HepG2 (cell line): Measurements from ENCODE around the gene MADCAM1. TPM values are rescaled to one million over a fixed set of nuclear protein-coding genes. Genes with fewer than 3 reads are reported as not detected.

ENCODE experiments used
- ATAC-seq: fragments of 200-7000 bp; cut with Tn5 transposase; 3 replicates; pipeline ENCODE4 v1.9.1; 2020; ENCODE audit warnings: mild to moderate bottlenecking, moderate library complexity
- BruUV-seq: library from RNA; stranded (reverse); fragments of 400-500 nt; replicated peaks from 2 replicates; lab custom pipeline; 2021; lab: Mats Ljungman, UMichigan
- CTCF ChIA-PET: fragments of 300-600 bp; formaldehyde crosslinking; extraction: SDS; loops from one replicate; lab custom pipeline; 2021; ENCODE audit warnings: low total read pairs, inconsistent platforms, low intra/inter-chr PET ratio; lab: Yijun Ruan, JAX
- POLR2A ChIA-PET: fragments of 350-600 bp; sonication (Branson Sonifier 250); formaldehyde crosslinking; loops from one replicate; lab custom pipeline; 2020; ENCODE audit warnings: antibody characterized with exemption, inconsistent platforms; lab: Yijun Ruan, JAX
- DNase-seq: peaks from one replicate; pipeline ENCODE4 v3.0.0-alpha.2; 2015; ENCODE audit warnings: low spot score
- FAIRE-seq: peaks from 3 replicates; lab custom pipeline; 2011; peaks lifted over from hg19 to GRCh38; lab: Jason Lieb, UNC
- H2AFZ ChIP-seq: one replicate; pipeline ENCODE4 v1.6.1; 2011; ENCODE audit warnings: low read length, inconsistent platforms
- H3K27ac ChIP-seq: fragments of 300-600 bp; 3 replicates; pipeline ENCODE4 v1.8.0; 2011; ENCODE audit warnings: mixed run types, mild to moderate bottlenecking, mixed read lengths, low read length, inconsistent platforms; ENCODE audit not compliant: insufficient read depth; ENCODE audit errors: extremely low read length
- H3K27me3 ChIP-seq, 2 experiments: fragments of 200-600 bp in 1 of 2; 2 replicates in 1 of 2; 3 replicates in 1 of 2; pipeline versions ENCODE4 v1.6.0 to v1.8.0; 2011; ENCODE audit warnings: low read length in 2 of 2, mild to moderate bottlenecking in 2 of 2, moderate library complexity in 2 of 2, inconsistent platforms in 1 of 2; ENCODE audit not compliant: insufficient read depth in 2 of 2, control insufficient read depth in 1 of 2
- H3K36me3 ChIP-seq, 2 experiments: fragments of 200-600 bp in 1 of 2; replicated peaks in 1 of 2; 2 replicates in 1 of 2; 3 replicates in 1 of 2; pipeline versions ENCODE4 v1.5.1 to v1.8.0; 2011; ENCODE audit warnings: low read length in 2 of 2, inconsistent platforms in 1 of 2; ENCODE audit not compliant: insufficient read depth in 2 of 2, control insufficient read depth in 1 of 2
- H3K4me1 ChIP-seq: 2 replicates; pipeline ENCODE4 v1.5.1; 2012; ENCODE audit warnings: low read length, inconsistent platforms; ENCODE audit not compliant: insufficient read depth
- H3K4me2 ChIP-seq: 2 replicates; pipeline ENCODE4 v1.6.0; 2011; ENCODE audit warnings: low read depth, low read length, inconsistent platforms
- H3K4me3 ChIP-seq, 3 experiments: fragments of 200-600 bp in 1 of 3; sonication (generic), shearing (Covaris generic) in 1 of 3; replicated peaks in 1 of 3; 2 replicates each; pipeline ENCODE4 v1.5.1; 2011 to 2016; ENCODE audit warnings: low read length in 3 of 3, inconsistent platforms in 2 of 3, low read depth in 2 of 3, mild to moderate bottlenecking in 2 of 3, control low read depth in 1 of 3, mixed read lengths in 1 of 3; ENCODE audit not compliant: insufficient read depth in 1 of 3
- H3K79me2 ChIP-seq: one replicate; pipeline ENCODE4 v1.6.1; 2011; ENCODE audit warnings: low read length, inconsistent platforms; ENCODE audit not compliant: insufficient read depth
- H3K9ac ChIP-seq: 2 replicates; pipeline ENCODE4 v1.6.0; 2011; ENCODE audit warnings: mild to moderate bottlenecking, low read depth, low read length, inconsistent platforms; ENCODE audit not compliant: insufficient read depth
- H3K9me3 ChIP-seq: 2 replicates; pipeline ENCODE4 v1.5.1; 2012; ENCODE audit warnings: mild to moderate bottlenecking, low read length
- H4K20me1 ChIP-seq: 2 replicates; pipeline ENCODE4 v1.6.0; 2011; ENCODE audit warnings: inconsistent platforms, mild to moderate bottlenecking, low read length, moderate library complexity; ENCODE audit not compliant: insufficient read depth
- CBX5 ChIP-seq: sonication (generic); formaldehyde crosslinking; IDR thresholded peaks from 2 replicates; pipeline ENCODE4 v1.4.0; 2020; ENCODE audit warnings: missing genetic modification reagents, borderline replicate concordance
- GABPA ChIP-seq, 2 experiments: IDR thresholded peaks; 2 replicates each; pipeline ENCODE4 v1.6.1; 2011 to 2016; ENCODE audit warnings: low read depth in 2 of 2, low read length in 1 of 2, missing biosample characterization in 1 of 2, missing genetic modification characterization in 1 of 2
- HNRNPL ChIP-seq: fragments of 200-400 bp; formaldehyde crosslinking; IDR thresholded peaks from 2 replicates; pipeline ENCODE4 v1.6.1; 2017; ENCODE audit warnings: mild to moderate bottlenecking, low read depth, low read length
- IRX3 ChIP-seq: sonication (generic); formaldehyde crosslinking; IDR thresholded peaks from 2 replicates; pipeline ENCODE4 v1.8.1; 2023; ENCODE audit warnings: mild to moderate bottlenecking, low read depth, missing genetic modification reagents, borderline replicate concordance
- MBNL3 ChIP-seq: fragments of 250-450 bp; sonication (Bioruptor Pico); conservative IDR thresholded peaks from 2 replicates; pipeline ENCODE4 v1.8.0; 2022; ENCODE audit warnings: mild to moderate bottlenecking, inconsistent platforms
- RBFOX2 ChIP-seq: fragments of 200-400 bp; formaldehyde crosslinking; IDR thresholded peaks from 2 replicates; pipeline ENCODE4 v1.6.1; 2017; ENCODE audit warnings: low read depth, mild to moderate bottlenecking, low read length
- SIX4 ChIP-seq: sonication (generic); formaldehyde crosslinking; IDR thresholded peaks from 2 replicates; pipeline ENCODE4 v1.4.0; 2020; ENCODE audit warnings: missing genetic modification reagents
- TARDBP ChIP-seq: sonication (generic); formaldehyde crosslinking; IDR thresholded peaks from 2 replicates; pipeline ENCODE4 v1.8.0; 2022; ENCODE audit warnings: mild to moderate bottlenecking, missing genetic modification reagents
- ZNF558 ChIP-seq: sonication (generic); formaldehyde crosslinking; IDR thresholded peaks from 2 replicates; pipeline ENCODE4 v1.9.0; 2022; ENCODE audit warnings: mild to moderate bottlenecking, missing genetic modification reagents, borderline replicate concordance
- ZNF619 ChIP-seq: sonication (generic); formaldehyde crosslinking; IDR thresholded peaks from 2 replicates; pipeline ENCODE4 v1.4.0; 2020; ENCODE audit warnings: mild to moderate bottlenecking, missing genetic modification reagents
- ZNF737 ChIP-seq: sonication (generic); formaldehyde crosslinking; IDR thresholded peaks from 2 replicates; pipeline ENCODE4 v1.5.0; 2020; ENCODE audit warnings: missing genetic modification reagents, mild to moderate bottlenecking, borderline replicate concordance
- ZNF761 ChIP-seq: sonication (generic); formaldehyde crosslinking; conservative IDR thresholded peaks from 2 replicates; pipeline ENCODE4 v1.4.0; 2020; ENCODE audit warnings: mild to moderate bottlenecking, missing genetic modification reagents
- ZNF839 ChIP-seq: sonication (generic); formaldehyde crosslinking; IDR thresholded peaks from 2 replicates; pipeline ENCODE4 v1.4.0; 2020; ENCODE audit warnings: missing genetic modification reagents, mild to moderate bottlenecking, borderline replicate concordance
- WGBS: methylation state at CpG from one replicate; pipeline ENCODE4 v1.1.6; 2017; ENCODE audit warnings: low lambda C conversion rate; 5-methylcytosine and 5-hydroxymethylcytosine counted together
- in situ Hi-C: cut with HindIII; loops from 2 replicates; pipeline ENCODE4 v1.10.0; 2017; ENCODE audit warnings: low pct_unique_long_range_greater_than_20kb; ENCODE audit not compliant: extremely low pct_ligation_motif_present
- intact Hi-C: fragments of 100-400 bp; cut with micrococcal nuclease; formaldehyde crosslinking; loops from one replicate; pipeline ENCODE4 v1.10.0; 2022; ENCODE audit not compliant: unreplicated experiment
- polyA plus RNA-seq, 8 experiments: library from polyadenylated mRNA; depleted of rRNA in 3 of 8; stranded (reverse) in 7 of 8; unstranded in 1 of 8; fragments of >200 nt; fragmentation: Illumina TruSeq in 4 of 8; extraction: Trizol in 4 of 8; gene quantifications; 2 replicates each; pipeline versions ENCODE4 v1.2.1 to v1.2.3, GENCODE V29; 2011 to 2016; ENCODE audit warnings: low read depth in 4 of 8, missing spikeins in 1 of 8, mixed read lengths in 1 of 8; ENCODE audit not compliant: insufficient read depth in 1 of 8
- total RNA-seq, 5 experiments: library from RNA; depleted of rRNA; stranded (reverse); fragments of >200 nt; fragmentation: Illumina TruSeq; extraction: Trizol; gene quantifications; 2 replicates each; pipeline ENCODE4 v1.2.3, GENCODE V29; 2016; ENCODE audit warnings: low read depth in 1 of 5
- TF ChIP-seq, protein P1 (sequence below): sonication (generic); formaldehyde crosslinking; IDR thresholded peaks from 2 replicates; pipeline ENCODE4 v1.4.0; 2020; ENCODE audit warnings: missing genetic modification reagents, borderline replicate concordance
- TF ChIP-seq, protein P2 (sequence below), 2 experiments: sonication (generic) in 1 of 2; formaldehyde crosslinking in 1 of 2; IDR thresholded peaks; 2 replicates each; pipeline versions ENCODE4 v1.4.0 to v1.6.1; 2018 to 2020; ENCODE audit warnings: missing genetic modification reagents in 2 of 2, borderline replicate concordance in 1 of 2, low read depth in 1 of 2, mild to moderate bottlenecking in 1 of 2, missing biosample characterization in 1 of 2

Gene MADCAM1
- total and polyA plus RNA-seq, 2 of the 13 experiments (the other 11 are each of a cell fraction or from before 2014, with no cell fraction given): 0.29 to 0.33 TPM

DNA sequence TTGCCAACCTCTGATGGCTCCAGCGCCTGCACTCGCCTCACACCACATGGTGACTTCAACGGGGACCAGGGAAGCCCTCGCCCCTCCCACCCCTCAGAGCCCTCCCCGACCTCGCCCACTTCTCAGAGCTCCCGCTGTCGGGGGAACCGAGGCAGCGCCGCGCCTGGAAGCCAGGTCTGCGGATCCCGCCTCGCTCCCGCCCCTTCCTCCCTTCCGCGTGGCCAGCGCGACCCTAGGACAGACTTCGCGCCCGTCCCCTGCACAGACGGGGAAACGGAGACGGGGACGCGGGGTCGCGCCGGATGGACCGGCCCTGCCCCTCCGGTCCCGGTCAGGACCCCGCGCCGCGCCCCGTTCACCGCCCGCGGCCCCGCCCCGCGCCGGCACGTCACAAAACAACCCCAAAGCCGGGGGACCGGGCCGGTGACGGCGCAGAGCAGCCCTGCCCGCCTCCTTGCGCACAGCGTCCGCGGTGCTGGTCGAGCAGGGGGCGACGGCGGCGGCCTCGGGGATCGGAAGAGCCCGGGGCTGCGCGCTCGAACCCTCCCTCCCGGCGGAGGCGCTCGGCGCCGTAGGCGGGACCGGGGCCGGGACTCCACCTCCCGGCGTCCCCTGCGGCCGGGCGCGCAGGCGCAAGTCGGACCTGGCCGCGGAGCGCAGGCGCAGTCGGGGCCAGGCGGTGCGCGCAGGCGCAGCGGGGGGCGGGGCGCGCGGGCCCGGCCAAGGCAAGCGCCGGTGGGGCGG, 34.9 kb downstream of the MADCAM1 start:
- no TSS peak for BruUV-seq
- DNase-seq: peak; percentile 80
- CTCF ChIA-PET: interaction anchor here (2.1 kb wide), 1 partner anchor 21 kb away, joined by 16 read pairs; no protein-coding TSS in a partner anchor
- no peaks in the 10 kb centered on the region for H3K9me3 ChIP-seq
- H3K27ac ChIP-seq: peak overlapping the region; percentile 94
- WGBS: 0% methylated on average over 14 of the region's 103 CpGs
- ATAC-seq: peak; percentile 68
- in situ Hi-C loops: no loop called here
- H3K4me1 ChIP-seq: peaks cover 56% of the 10 kb centered on the region
- H4K20me1 ChIP-seq: peaks cover 23% of the 10 kb centered on the region; the same call in 1 of the 2 replicates
- H3K9ac ChIP-seq: peak overlapping the region; percentile 83
- peaks cover 7 to 13% of the 10 kb centered on the region in 2 experiments; a peak in 4 of 5 replicates for H3K36me3 ChIP-seq
- H3K79me2 ChIP-seq: peaks cover 37% of the 10 kb centered on the region
- POLR2A ChIA-PET: interaction anchor here (0.6 to 3.7 kb wide), 22 partner anchors 7 to 221 kb away, joined by 3 to 33 read pairs (median 5); partner anchors contain the start of genes BSG, POLRMT and TPGS1
- peak overlapping the region; percentile 63 to 98 (median 97) for H3K4me3 ChIP-seq
- no peaks in the 10 kb centered on the region for H3K27me3 ChIP-seq
- no peak overlapping the region for H2AFZ ChIP-seq
- intact Hi-C loops: no loop called here
- no peak for FAIRE-seq
- H3K4me2 ChIP-seq: peak overlapping the region; percentile 76
- TF ChIP-seq ZNF619 (CRISPR knock-in tag) (peak; percentile 87; the same call in 1 of the 2 replicates), GABPA (IDR thresholded peaks at IDR 0.05; ENCODE audit: low read depth, low read length) (peak; percentile 34), GABPA (CRISPR knock-in tag; IDR thresholded peaks at IDR 0.05; ENCODE audit: low read depth) (0 out of 2 replicates have a peak, but pooled peaks have one; percentile 30), ZNF839 (CRISPR knock-in tag) (peak; percentile 37; the same call in 1 of the 2 replicates), TARDBP (CRISPR knock-in tag) (peak; percentile 49; the same call in 1 of the 2 replicates), HNRNPL (peak; percentile 71; the same call in 1 of the 2 replicates), RBFOX2 (peak; percentile 91), ZNF558 (peak; percentile 47; the same call in 1 of the 2 replicates), ZNF737 (CRISPR knock-in tag) (no peak), CBX5 (CRISPR knock-in tag) (0 out of 2 replicates have a peak, but pooled peaks have one; percentile 42), SIX4 (CRISPR knock-in tag) (0 out of 2 replicates have a peak, but pooled peaks have one; percentile 13), IRX3 (CRISPR knock-in tag) (0 out of 2 replicates have a peak, but pooled peaks have one; percentile 39), ZNF761 (CRISPR knock-in tag) (peak; percentile 51; the same call in 1 of the 2 replicates), MBNL3 (CRISPR knock-in tag) (0 out of 2 replicates have a peak, but pooled peaks have one; percentile 19)
- TF ChIP-seq, protein P1, sequence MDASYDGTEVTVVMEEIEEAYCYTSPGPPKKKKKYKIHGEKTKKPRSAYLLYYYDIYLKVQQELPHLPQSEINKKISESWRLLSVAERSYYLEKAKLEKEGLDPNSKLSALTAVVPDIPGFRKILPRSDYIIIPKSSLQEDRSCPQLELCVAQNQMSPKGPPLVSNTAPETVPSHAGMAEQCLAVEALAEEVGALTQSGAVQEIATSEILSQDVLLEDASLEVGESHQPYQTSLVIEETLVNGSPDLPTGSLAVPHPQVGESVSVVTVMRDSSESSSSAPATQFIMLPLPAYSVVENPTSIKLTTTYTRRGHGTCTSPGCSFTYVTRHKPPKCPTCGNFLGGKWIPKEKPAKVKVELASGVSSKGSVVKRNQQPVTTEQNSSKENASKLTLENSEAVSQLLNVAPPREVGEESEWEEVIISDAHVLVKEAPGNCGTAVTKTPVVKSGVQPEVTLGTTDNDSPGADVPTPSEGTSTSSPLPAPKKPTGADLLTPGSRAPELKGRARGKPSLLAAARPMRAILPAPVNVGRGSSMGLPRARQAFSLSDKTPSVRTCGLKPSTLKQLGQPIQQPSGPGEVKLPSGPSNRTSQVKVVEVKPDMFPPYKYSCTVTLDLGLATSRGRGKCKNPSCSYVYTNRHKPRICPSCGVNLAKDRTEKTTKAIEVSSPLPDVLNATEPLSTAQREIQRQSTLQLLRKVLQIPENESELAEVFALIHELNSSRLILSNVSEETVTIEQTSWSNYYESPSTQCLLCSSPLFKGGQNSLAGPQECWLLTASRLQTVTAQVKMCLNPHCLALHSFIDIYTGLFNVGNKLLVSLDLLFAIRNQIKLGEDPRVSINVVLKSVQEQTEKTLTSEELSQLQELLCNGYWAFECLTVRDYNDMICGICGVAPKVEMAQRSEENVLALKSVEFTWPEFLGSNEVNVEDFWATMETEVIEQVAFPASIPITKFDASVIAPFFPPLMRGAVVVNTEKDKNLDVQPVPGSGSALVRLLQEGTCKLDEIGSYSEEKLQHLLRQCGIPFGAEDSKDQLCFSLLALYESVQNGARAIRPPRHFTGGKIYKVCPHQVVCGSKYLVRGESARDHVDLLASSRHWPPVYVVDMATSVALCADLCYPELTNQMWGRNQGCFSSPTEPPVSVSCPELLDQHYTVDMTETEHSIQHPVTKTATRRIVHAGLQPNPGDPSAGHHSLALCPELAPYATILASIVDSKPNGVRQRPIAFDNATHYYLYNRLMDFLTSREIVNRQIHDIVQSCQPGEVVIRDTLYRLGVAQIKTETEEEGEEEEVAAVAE (CRISPR knock-in tag): peak; percentile 13; the same call in 1 of the 2 replicates
- TF ChIP-seq, protein P2, sequence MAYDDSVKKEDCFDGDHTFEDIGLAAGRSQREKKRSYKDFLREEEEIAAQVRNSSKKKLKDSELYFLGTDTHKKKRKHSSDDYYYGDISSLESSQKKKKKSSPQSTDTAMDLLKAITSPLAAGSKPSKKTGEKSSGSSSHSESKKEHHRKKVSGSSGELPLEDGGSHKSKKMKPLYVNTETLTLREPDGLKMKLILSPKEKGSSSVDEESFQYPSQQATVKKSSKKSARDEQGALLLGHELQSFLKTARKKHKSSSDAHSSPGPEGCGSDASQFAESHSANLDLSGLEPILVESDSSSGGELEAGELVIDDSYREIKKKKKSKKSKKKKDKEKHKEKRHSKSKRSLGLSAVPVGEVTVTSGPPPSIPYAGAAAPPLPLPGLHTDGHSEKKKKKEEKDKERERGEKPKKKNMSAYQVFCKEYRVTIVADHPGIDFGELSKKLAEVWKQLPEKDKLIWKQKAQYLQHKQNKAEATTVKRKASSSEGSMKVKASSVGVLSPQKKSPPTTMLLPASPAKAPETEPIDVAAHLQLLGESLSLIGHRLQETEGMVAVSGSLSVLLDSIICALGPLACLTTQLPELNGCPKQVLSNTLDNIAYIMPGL (CRISPR knock-in tag; IDR thresholded peaks at IDR 0.05; ENCODE audit: borderline replicate concordance in 1 of 2, low read depth in 1 of 2): peak in 1 of 2 experiments; percentile 56; a peak in 3 of 4 replicates
